ENCODE data around the gene C1orf87. TPM values are rescaled to one million over a fixed set of nuclear protein-coding genes. Genes with fewer than 3 reads are reported as not detected.

C1orf87 gene
- total RNA-seq, 2 donors from 2014 or later, result not detected

DNA sequence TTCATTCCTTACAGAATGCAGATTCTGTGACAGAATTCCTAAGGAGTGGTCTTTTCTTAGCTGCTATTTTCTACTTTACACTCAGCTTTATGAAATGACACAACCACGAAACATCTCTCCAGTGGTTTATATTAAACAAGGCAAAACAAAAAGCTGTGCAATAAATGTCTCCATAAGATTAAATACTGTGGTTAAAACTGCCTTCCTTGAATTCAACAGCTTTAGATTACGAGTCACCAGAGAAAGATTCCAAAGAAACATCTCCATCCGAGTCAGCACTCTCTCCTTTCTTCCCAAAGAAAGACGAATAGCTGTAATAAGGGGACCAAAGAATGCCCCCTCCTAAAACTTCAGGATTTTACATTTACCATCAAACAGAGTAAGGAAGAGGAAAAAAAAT is 4.6 kb upstream of the C1orf87 start:
- Histone ChIP-seq H3K27ac (no peak overlapping the region), H3K27me3 (no peaks in the 10 kb centered on the region)
- intact Hi-C loops (cut with DNase I), result no loop called here

DNA sequence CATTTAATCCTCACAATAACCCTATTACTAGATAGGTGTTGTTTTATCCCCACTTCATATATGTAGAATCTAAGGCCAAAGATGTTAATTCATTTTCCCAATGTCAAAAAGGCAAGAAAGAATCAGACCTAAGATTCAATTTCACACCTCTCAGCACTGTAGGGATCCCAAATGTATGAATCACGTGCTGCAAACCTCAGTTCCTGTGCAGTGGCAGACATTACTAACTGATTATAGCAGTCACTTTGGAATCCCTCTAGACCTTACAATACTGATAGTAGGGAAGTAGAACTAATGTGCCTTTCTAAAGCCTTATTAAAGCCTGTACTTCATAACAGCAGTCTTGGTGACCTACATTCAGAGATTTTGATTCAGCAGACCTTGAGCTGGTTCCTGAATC is 2.3 kb downstream of the C1orf87 start:
- Histone ChIP-seq H3K27me3 (no peaks in the 10 kb centered on the region), H3K4me1 (no peaks in the 10 kb centered on the region), H3K27ac (no peak overlapping the region), H3K9ac (ENCODE audit: low read depth in 2 of 2, low read length in 2 of 2) (no peak overlapping the region), H3K4me3 (no peak overlapping the region), H3K36me3 (no peaks in the 10 kb centered on the region), H3K9me3 (no peaks in the 10 kb centered on the region)
- TF ChIP-seq, protein P1, sequence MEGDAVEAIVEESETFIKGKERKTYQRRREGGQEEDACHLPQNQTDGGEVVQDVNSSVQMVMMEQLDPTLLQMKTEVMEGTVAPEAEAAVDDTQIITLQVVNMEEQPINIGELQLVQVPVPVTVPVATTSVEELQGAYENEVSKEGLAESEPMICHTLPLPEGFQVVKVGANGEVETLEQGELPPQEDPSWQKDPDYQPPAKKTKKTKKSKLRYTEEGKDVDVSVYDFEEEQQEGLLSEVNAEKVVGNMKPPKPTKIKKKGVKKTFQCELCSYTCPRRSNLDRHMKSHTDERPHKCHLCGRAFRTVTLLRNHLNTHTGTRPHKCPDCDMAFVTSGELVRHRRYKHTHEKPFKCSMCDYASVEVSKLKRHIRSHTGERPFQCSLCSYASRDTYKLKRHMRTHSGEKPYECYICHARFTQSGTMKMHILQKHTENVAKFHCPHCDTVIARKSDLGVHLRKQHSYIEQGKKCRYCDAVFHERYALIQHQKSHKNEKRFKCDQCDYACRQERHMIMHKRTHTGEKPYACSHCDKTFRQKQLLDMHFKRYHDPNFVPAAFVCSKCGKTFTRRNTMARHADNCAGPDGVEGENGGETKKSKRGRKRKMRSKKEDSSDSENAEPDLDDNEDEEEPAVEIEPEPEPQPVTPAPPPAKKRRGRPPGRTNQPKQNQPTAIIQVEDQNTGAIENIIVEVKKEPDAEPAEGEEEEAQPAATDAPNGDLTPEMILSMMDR (IDR thresholded peaks at IDR 0.05), result no peak
- intact Hi-C loops (cut with DNase I), result no loop called here
- no peak for DNase-seq

More for the DNA sequence above, 4.6 kb upstream of the C1orf87 start:
- no peak for DNase-seq
- Histone ChIP-seq H3K9ac (ENCODE audit: low read depth in 2 of 2, low read length in 2 of 2) (no peak overlapping the region), H3K36me3 (no peaks in the 10 kb centered on the region), H3K4me1 (no peaks in the 10 kb centered on the region), H3K9me3 (no peaks in the 10 kb centered on the region), H3K4me3 (no peak overlapping the region)
- TF ChIP-seq, protein P1 (IDR thresholded peaks at IDR 0.05), result no peak

DNA sequence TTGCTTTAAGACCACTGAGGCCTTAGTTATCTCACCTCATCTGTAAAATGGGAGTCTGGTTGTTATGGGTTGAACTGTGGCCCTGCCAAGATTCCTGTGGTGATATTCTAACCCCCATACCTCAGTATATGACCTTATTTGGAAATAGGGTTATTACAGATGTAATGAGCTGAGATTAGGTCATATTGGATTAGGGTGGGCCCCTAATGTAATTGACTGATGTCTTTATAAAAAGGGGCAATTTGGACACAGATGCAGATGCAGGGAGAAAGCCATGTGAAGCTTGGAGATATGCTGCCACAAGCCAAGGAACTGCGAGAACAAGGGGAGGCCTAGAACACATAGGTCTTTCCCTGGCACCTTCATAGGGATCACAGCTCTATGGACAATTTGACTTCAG is 3.9 kb downstream of the C1orf87 start:
- DNase-seq, result no peak
- TF ChIP-seq, protein P1 (IDR thresholded peaks at IDR 0.05), result no peak

DNA sequence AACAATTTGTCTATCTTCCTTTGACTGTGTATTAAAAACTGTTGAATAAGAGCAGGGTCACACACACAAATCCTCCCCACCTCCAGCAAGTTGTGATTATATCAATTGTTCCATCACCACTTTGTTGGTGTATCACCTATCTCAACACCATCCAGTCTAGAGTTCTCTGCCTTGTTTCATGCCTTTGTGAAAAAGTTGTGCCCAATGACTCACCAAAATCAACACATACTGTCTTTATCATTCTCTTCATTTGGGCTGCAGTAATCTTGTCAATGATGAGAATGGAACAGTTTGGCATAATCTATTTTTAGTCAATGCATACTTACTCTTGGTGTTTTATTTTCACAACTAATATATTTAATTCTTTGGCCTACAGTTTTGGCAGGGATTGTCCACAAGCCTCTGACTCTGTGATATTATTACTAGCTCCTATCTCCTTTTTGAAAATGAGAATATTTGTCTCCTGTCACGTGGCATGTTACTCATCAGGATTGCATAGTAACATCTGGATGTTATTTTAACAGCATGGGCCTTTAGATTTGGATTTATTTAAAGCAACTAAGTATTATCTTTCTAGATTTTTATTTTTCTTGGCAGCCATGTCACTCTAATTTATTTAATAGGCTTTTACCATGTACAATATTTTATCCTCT is 5.1 kb downstream of the C1orf87 start:
- DNase-seq, result no peak
- Histone ChIP-seq H3K27me3 (no peaks in the 10 kb centered on the region), H3K27ac (no peak overlapping the region), H3K4me3 (no peak overlapping the region), H3K9me3 (no peaks in the 10 kb centered on the region), H3K4me1 (no peaks in the 10 kb centered on the region), H3K9ac (ENCODE audit: low read depth in 2 of 2, low read length in 2 of 2) (no peak overlapping the region), H3K36me3 (no peaks in the 10 kb centered on the region)
- TF ChIP-seq, protein P1 (IDR thresholded peaks at IDR 0.05), result no peak
- intact Hi-C loops (cut with DNase I), result no loop called here

More for the DNA sequence above, 3.9 kb downstream of the C1orf87 start:
- intact Hi-C loops (cut with DNase I), result no loop called here
- no peaks in the 10 kb centered on the region for H3K36me3 ChIP-seq
- H3K27me3 ChIP-seq, result no peaks in the 10 kb centered on the region
- no peak overlapping the region for H3K9ac ChIP-seq (ENCODE audit: low read depth in 2 of 2, low read length in 2 of 2)
- H3K27ac ChIP-seq, result no peak overlapping the region
- H3K9me3 ChIP-seq, result no peaks in the 10 kb centered on the region
- no peak overlapping the region for H3K4me3 ChIP-seq
- no peaks in the 10 kb centered on the region for H3K4me1 ChIP-seq

DNA sequence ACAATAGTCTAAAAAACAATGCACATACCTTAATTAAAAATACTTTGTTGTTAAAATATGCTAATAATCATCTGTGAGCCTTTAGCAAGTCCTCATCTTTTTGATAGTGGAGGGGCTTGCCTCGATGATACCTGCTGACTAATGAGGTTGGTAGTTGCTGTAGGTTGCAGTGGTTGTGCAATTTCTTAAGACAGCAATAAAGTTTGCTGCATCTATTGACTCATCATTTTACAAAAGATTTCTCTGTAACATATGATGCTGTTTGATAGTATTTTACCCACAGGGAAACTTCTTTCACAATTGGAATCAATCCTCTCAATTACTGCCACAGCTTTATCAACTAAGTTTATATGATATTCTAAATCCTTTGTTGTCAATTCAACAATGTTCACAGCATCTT is 7.6 kb downstream of the C1orf87 start:
- TF ChIP-seq, protein P1 (IDR thresholded peaks at IDR 0.05), result no peak

More for the DNA sequence above, 7.6 kb downstream of the C1orf87 start:
- H3K27me3 ChIP-seq, result no peaks in the 10 kb centered on the region
- H3K9me3 ChIP-seq, result no peaks in the 10 kb centered on the region
- H3K27ac ChIP-seq, result no peak overlapping the region
- H3K4me3 ChIP-seq, result no peak overlapping the region
- no peak for DNase-seq
- no peaks in the 10 kb centered on the region for H3K36me3 ChIP-seq
- no peaks in the 10 kb centered on the region for H3K4me1 ChIP-seq
- H3K9ac ChIP-seq (ENCODE audit: low read depth in 2 of 2, low read length in 2 of 2), result no peak overlapping the region
- intact Hi-C loops (cut with DNase I), result no loop called here

Measured in colonic mucosa (tissue), 4 donors.